HCT116 (cell line): ENCODE measurements around the gene RHOD. TPM values are rescaled to one million over a fixed set of nuclear protein-coding genes. Genes with fewer than 3 reads are reported as not detected.

Source experiments
- ATAC-seq: fragments of 200-7000 bp; cut with Tn5 transposase; 2 replicates; pipeline ENCODE4 v1.9.1; 2020; ENCODE audit warnings: mild to moderate bottlenecking, moderate library complexity
- BruUV-seq: library from RNA; stranded (reverse); fragments of 400-500 nt; replicated peaks from 2 replicates; lab custom pipeline; 2021; lab: Mats Ljungman, UMichigan
- CTCF ChIA-PET: fragments of 300-600 bp; sonication (Branson Sonifier 250); formaldehyde crosslinking; loops from one replicate; lab custom pipeline; 2021; ENCODE audit warnings: antibody characterized with exemption; lab: Charles Lee
- POLR2A ChIA-PET: fragments of 300-600, 350-600 bp; sonication (Branson Sonifier 250); formaldehyde crosslinking; loops from one replicate; lab custom pipeline; 2021; ENCODE audit warnings: antibody characterized with exemption; lab: Charles Lee
- RAD21 ChIA-PET, 2 experiments: fragments of 300-600 bp; sonication (Branson Sonifier 250); formaldehyde crosslinking; loops; one replicate each; lab custom pipeline; 2023; ENCODE audit warnings: low total read pairs in 2 of 2; ENCODE audit not compliant: uncharacterized antibody in 2 of 2, unreplicated experiment in 2 of 2, low non-redundant PET in 1 of 2; lab: Charles Lee
- DNase-seq: peaks from one replicate; pipeline ENCODE4 v3.0.0-alpha.2; 2010; ENCODE audit warnings: low read depth, low spot score
- H2AFZ ChIP-seq: fragments of 200-600 bp; shearing (Covaris generic), sonication (generic); 2 replicates; pipeline ENCODE4 v1.6.1; 2017; ENCODE audit warnings: low read depth, mixed run types, mixed read lengths, antibody characterized with exemption, low read length; ENCODE audit not compliant: poor library complexity, severe bottlenecking
- H3K27ac ChIP-seq: 2 replicates; pipeline ENCODE4 v1.5.1; 2012; ENCODE audit warnings: low read depth, low read length
- H3K27me3 ChIP-seq: fragments of 200-600 bp; sonication (generic); 2 replicates; pipeline ENCODE4 v1.6.1; 2016; ENCODE audit warnings: mixed run types, low read length, mixed read lengths; ENCODE audit not compliant: insufficient read depth
- H3K36me3 ChIP-seq, 2 experiments: fragments of 200-500 bp in 1 of 2; fragments of 200-600 bp in 1 of 2; sonication (Bioruptor generic) in 1 of 2; sonication (generic) in 1 of 2; 2 replicates each; pipeline versions ENCODE4 v1.5.1 to v1.6.1; 2014 to 2016; ENCODE audit warnings: low read length in 2 of 2, inconsistent platforms in 1 of 2, mixed read lengths in 1 of 2, mixed run types in 1 of 2; ENCODE audit not compliant: insufficient read depth in 2 of 2, control insufficient read depth in 1 of 2
- H3K4me1 ChIP-seq, 2 experiments: fragments of 200-600 bp in 1 of 2; sonication (generic) in 1 of 2; 2 replicates each; pipeline versions ENCODE4 v1.5.1 to v1.6.1; 2012 to 2017; ENCODE audit warnings: low read length in 2 of 2, inconsistent platforms in 1 of 2, mild to moderate bottlenecking in 1 of 2, mixed read lengths in 1 of 2, mixed run types in 1 of 2, moderate library complexity in 1 of 2; ENCODE audit not compliant: insufficient read depth in 2 of 2, control insufficient read depth in 1 of 2
- H3K4me2 ChIP-seq: fragments of 200-600 bp; sonication (generic); 2 replicates; pipeline ENCODE4 v1.6.1; 2017; ENCODE audit warnings: mixed run types, low read length, mixed read lengths
- H3K4me3 ChIP-seq, 2 experiments: fragments of 200-600 bp in 1 of 2; sonication (generic) in 1 of 2; replicated peaks in 1 of 2; 2 replicates each; pipeline ENCODE4 v1.5.1; 2011 to 2016; ENCODE audit warnings: low read length in 2 of 2, control low read depth in 1 of 2, low read depth in 1 of 2, mild to moderate bottlenecking in 1 of 2, mixed read lengths in 1 of 2, mixed run types in 1 of 2
- H3K79me2 ChIP-seq: fragments of 200-600 bp; sonication (generic); 2 replicates; pipeline ENCODE4 v1.6.1; 2017; ENCODE audit warnings: mild to moderate bottlenecking, mixed run types, low read length, moderate library complexity, mixed read lengths; ENCODE audit not compliant: insufficient read depth
- H3K9ac ChIP-seq: fragments of 200-600 bp; sonication (generic); 2 replicates; pipeline ENCODE4 v1.6.1; 2016; ENCODE audit warnings: low read length, mixed read lengths
- H3K9me2 ChIP-seq: fragments of 200-600 bp; sonication (generic), shearing (Covaris generic); 2 replicates; pipeline ENCODE4 v1.6.1; 2017; ENCODE audit warnings: mixed run types, mild to moderate bottlenecking, moderate library complexity; ENCODE audit not compliant: insufficient read depth
- H3K9me3 ChIP-seq, 2 experiments: fragments of 200-500 bp in 1 of 2; fragments of 200-600 bp in 1 of 2; sonication (Bioruptor generic) in 1 of 2; sonication (generic) in 1 of 2; 2 replicates each; pipeline ENCODE4 v1.6.1; 2014 to 2017; ENCODE audit warnings: low read length in 2 of 2, mixed read lengths in 2 of 2, inconsistent platforms in 1 of 2, low read depth in 1 of 2, mild to moderate bottlenecking in 1 of 2, mixed run types in 1 of 2, moderate library complexity in 1 of 2; ENCODE audit not compliant: control insufficient read depth in 1 of 2, insufficient read depth in 1 of 2
- H4K20me1 ChIP-seq: fragments of 200-600 bp; sonication (generic), shearing (Covaris generic); 2 replicates; pipeline ENCODE4 v1.6.1; 2017; ENCODE audit warnings: mixed run types, mild to moderate bottlenecking, moderate library complexity; ENCODE audit not compliant: insufficient read depth
- ATF3 ChIP-seq: IDR thresholded peaks from 2 replicates; pipeline ENCODE4 v1.6.1; 2012
- CTCF ChIP-seq, 3 experiments: fragments of 200-600 bp in 1 of 3; sonication (generic) in 1 of 3; IDR thresholded peaks in 2 of 3; conservative IDR thresholded peaks in 1 of 3; 2 replicates each; pipeline ENCODE4 v1.5.1; 2012 to 2017; ENCODE audit warnings: low read depth in 2 of 3, low read length in 2 of 3, antibody characterized with exemption in 1 of 3, borderline replicate concordance in 1 of 3, control low read depth in 1 of 3, mild to moderate bottlenecking in 1 of 3, mixed read lengths in 1 of 3, mixed run types in 1 of 3, moderate library complexity in 1 of 3; ENCODE audit not compliant: insufficient read depth in 1 of 3
- RAD21 ChIP-seq: IDR thresholded peaks from 2 replicates; pipeline ENCODE4 v1.6.1; 2012; ENCODE audit warnings: low read depth, mild to moderate bottlenecking
- intact Hi-C: fragments of 100-400 bp; cut with micrococcal nuclease; formaldehyde crosslinking; loops from 2 replicates; pipeline ENCODE4 v1.10.0; 2022
- total RNA-seq: library from RNA; stranded (reverse); gene quantifications from one replicate; pipeline ENCODE4 v1.2.1, GENCODE V29; 2021; ENCODE audit not compliant: unreplicated experiment

Gene RHOD
- total RNA-seq, 1 experiment from 2014 or later, result 42.0 TPM

- no TSS peak for BruUV-seq
- DNase-seq, result no peak
- Histone ChIP-seq H3K27me3 (no peaks in the 10 kb centered on the region), H3K79me2 (no peaks in the 10 kb centered on the region), H3K36me3 (no peaks in the 10 kb centered on the region), H3K27ac (no peak overlapping the region), H3K9me2 (no peaks in the 10 kb centered on the region), H3K4me3 (peak overlapping the region in 1 of 2 experiments; percentile 24; a peak in 2 of 4 replicates), H3K9me3 (no peaks in the 10 kb centered on the region), H3K4me2 (peak overlapping the region; percentile 60), H3K9ac (peak overlapping the region; percentile 21; the same call in 1 of the 2 replicates), H4K20me1 (no peaks in the 10 kb centered on the region), H2AFZ (peak overlapping the region; percentile 89), H3K4me1 (peaks cover 25 to 39% of the 10 kb centered on the region in 2 experiments)
- TF ChIP-seq ATF3 (no peak), CTCF (IDR thresholded peaks at IDR 0.05 in 2 of 3, conservative IDR thresholded peaks at IDR 0.05 in 1 of 3; ENCODE audit: borderline replicate concordance in 1 of 3, insufficient read depth in 1 of 3, low read depth in 2 of 3, low read length in 2 of 3) (peak in 1 of 3 experiments; percentile 20; a peak in 1 of 6 replicates), RAD21 (peak; percentile 20; the same call in 1 of the 2 replicates)
- ATAC-seq, result peak; percentile 16
- intact Hi-C loops, result no loop called here
- ChIA-PET RAD21 (interaction anchor here in 1 of 2 experiments (1.0 kb wide), 1 partner anchor 235 kb away, joined by 5 read pairs; no protein-coding TSS in a partner anchor), CTCF (interaction anchor here (2.0 to 3.1 kb wide), 2 partner anchors 235 to 300 kb away, joined by 9 to 22 read pairs; no protein-coding TSS in a partner anchor), POLR2A (interaction anchor here (1.2 kb wide), 1 partner anchor 12 kb away, joined by 3 read pairs; no protein-coding TSS in a partner anchor)
These were observed 25.6 kb downstream of the RHOD start for GRCh38 chr11:67082071-67082791.
